ENCODE data around the gene BTAF1.

- TF ChIP-seq POLR2A (IDR thresholded peaks at IDR 0.05; ENCODE audit: low read depth, low read length), result no peak
- no peak for TF ChIP-seq TAF1 (IDR thresholded peaks at IDR 0.05; ENCODE audit: borderline replicate concordance, low read depth, low read length)
- TF ChIP-seq POLR2AphosphoS5 (IDR thresholded peaks at IDR 0.05; ENCODE audit: low read depth, low read length), result no peak
Observed at GRCh38 chr10:92052741-92053140, 129.2 kb downstream of the BTAF1 start.

All from GM12892 (cell line).